AG10803 (cell line): ENCODE results near the gene CDC42.

ENCODE experiments used
- DNase-seq: peaks from one replicate; pipeline ENCODE4 v3.0.0; 2010; ENCODE audit warnings: low read depth
- H3K4me3 ChIP-seq: 2 replicates; pipeline ENCODE4 v1.5.1; 2011; ENCODE audit warnings: mild to moderate bottlenecking, low read length, control low read depth
- TF ChIP-seq, protein P1 (sequence below): conservative IDR thresholded peaks from 2 replicates; pipeline ENCODE4 v1.5.1; 2011; ENCODE audit warnings: mild to moderate bottlenecking, low read length, control low read depth, inconsistent platforms

Gene CDC42

DNA sequence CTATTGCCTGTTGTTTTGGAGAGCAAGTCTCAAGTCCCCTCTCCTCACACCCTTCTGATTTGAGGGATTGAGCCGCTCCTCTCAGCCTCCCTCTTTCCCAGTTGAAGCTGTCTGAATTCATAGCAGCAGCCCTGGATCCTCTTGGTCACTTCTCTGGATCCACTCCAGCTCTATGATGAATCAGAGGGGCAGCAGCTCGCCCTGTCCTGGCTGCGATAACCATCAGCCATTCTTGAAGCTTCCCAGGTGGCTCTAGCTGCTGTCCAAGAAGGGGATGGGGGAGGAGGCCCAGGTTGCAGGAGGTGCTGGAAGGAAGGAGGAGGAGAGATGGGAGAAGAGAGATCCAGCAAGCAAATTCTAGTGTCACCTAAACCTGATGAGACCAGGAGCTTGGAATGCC lies 59.1 kb downstream of the CDC42 start:
- peak; percentile 37 for DNase-seq
- TF ChIP-seq, protein P1, sequence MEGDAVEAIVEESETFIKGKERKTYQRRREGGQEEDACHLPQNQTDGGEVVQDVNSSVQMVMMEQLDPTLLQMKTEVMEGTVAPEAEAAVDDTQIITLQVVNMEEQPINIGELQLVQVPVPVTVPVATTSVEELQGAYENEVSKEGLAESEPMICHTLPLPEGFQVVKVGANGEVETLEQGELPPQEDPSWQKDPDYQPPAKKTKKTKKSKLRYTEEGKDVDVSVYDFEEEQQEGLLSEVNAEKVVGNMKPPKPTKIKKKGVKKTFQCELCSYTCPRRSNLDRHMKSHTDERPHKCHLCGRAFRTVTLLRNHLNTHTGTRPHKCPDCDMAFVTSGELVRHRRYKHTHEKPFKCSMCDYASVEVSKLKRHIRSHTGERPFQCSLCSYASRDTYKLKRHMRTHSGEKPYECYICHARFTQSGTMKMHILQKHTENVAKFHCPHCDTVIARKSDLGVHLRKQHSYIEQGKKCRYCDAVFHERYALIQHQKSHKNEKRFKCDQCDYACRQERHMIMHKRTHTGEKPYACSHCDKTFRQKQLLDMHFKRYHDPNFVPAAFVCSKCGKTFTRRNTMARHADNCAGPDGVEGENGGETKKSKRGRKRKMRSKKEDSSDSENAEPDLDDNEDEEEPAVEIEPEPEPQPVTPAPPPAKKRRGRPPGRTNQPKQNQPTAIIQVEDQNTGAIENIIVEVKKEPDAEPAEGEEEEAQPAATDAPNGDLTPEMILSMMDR: no peak
- no peak overlapping the region for H3K4me3 ChIP-seq

DNA sequence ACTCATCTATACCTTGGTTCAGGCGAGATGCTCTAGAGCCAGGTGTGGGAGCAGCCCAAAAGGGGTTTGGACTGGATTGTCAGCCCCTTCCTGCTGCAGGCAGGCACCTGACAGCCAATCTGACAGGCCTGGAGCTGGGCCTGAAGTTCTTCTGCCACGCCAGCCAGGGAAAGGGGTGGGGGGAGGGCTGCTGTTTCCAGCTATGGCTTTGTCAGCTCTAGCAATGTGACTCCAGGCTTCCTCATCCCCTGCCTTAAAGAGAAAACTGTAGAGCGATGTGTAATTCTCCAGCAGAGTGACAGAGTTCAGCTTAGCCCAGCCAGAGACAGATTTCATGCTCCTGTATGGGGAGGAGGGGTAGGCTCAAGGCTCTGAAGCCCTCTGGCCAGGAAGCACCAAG lies 60.0 kb downstream of the CDC42 start:
- no peak for DNase-seq
- H3K4me3 ChIP-seq: no peak overlapping the region
- TF ChIP-seq, protein P1: no peak

DNA sequence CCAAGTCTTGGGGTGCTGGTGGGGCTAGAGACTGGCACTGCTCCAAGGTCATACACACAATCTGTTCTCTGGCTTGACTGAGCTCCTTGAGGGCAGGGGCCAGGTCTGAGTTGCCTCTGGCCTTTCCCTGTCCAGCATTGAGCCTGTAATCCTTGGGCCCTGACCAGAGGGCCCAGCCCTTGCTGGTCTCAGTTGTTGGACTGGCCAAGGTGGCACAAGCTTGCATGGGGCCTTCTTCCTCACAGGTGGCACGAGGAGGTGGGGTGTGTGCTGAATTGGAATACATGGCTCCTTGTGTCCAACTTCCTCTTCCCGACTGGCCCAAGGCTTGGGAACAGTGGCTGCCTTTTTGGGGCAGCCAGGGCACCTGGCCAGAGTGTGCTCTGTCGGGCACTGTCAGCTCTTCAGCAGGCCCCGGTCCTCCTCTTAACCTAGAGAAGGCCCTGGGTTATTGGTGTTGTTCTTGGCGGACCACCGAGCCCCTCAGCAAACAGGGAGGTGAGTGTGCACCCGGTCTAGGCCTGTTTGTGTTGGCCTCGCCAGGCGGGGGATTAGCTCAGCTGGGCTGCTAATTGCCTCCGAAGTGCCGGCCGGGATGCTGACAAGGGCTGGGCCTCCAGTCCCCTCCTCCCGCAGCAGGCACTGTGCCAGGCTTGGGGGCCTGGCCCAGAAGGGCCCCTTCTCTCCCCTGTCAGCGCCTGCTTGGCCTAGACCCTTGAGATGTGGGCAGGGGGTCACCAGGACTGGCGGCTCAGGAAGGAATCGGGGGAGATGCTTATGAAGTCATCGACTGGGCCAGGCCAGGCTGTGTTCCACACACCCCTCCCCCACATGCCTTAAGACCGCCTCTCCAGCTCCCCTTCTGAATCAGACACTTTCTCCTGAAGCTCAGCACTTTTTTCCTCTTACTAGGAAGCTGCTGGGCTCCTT lies 61.8 kb downstream of the CDC42 start:
- H3K4me3 ChIP-seq: no peak overlapping the region
- TF ChIP-seq, protein P1: no peak
- DNase-seq: peak; percentile 50

DNA sequence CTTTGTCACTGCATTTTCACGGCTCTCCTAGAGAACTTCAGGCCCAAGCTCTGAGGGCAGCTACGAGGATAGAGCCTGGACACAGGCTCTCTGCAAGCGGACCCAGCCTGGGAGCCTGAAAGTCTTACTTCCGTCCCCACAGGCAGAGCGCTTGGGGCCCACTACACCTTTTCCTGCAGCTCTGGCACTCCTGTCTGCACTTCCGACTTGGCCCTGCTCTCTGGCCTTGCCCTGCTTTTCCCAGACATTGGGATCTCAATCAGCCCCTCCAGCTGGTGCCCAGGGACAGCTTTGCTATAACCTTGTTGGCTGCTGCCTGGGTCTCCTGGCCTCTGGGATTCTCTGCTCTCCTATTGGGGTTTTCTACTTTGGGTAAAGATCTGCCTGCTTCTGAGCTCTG lies 62.8 kb downstream of the CDC42 start:
- TF ChIP-seq, protein P1: no peak
- DNase-seq: no peak
- no peak overlapping the region for H3K4me3 ChIP-seq

DNA sequence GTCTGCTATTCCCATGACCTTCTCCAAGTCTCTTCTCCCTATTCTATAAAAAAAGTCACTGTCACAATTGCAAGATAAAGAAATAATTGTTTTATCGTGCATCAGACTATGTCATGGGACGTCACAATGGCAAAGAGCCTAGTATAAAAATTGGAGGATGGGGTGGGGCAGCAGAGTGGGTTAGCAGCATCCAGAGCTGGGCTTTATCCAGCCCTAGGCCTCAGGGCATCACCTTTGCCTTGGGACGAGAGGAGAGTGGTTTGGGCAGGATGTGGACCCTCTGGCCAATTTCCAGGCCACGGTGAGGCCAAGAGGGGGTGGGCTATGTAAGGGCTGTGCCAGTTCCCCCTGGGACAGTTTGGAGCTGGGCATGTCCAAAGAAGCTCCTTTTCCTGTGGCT lies 64.7 kb downstream of the CDC42 start:
- DNase-seq: no peak
- TF ChIP-seq, protein P1: no peak
- no peak overlapping the region for H3K4me3 ChIP-seq

DNA sequence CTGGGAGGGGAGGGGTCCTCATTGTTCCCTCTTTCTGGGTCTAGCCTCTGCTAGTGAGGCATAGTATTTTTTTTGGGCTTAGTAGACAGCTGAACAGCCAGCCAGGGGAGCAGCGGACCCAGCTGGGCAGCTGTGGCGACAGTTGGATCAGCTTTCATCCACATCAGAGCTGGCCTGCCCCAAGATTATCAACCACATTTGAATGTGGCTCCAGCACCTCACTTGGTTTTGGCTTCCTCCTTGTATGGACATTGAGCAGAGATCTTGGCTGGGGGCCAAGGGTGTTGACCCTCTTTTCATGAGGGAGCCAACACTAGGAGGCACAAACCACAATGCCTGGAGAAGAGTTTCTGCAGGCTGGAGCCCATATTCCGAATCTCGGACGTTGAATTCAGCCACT lies 65.3 kb downstream of the CDC42 start:
- DNase-seq: no peak
- H3K4me3 ChIP-seq: no peak overlapping the region
- TF ChIP-seq, protein P1: no peak

DNA sequence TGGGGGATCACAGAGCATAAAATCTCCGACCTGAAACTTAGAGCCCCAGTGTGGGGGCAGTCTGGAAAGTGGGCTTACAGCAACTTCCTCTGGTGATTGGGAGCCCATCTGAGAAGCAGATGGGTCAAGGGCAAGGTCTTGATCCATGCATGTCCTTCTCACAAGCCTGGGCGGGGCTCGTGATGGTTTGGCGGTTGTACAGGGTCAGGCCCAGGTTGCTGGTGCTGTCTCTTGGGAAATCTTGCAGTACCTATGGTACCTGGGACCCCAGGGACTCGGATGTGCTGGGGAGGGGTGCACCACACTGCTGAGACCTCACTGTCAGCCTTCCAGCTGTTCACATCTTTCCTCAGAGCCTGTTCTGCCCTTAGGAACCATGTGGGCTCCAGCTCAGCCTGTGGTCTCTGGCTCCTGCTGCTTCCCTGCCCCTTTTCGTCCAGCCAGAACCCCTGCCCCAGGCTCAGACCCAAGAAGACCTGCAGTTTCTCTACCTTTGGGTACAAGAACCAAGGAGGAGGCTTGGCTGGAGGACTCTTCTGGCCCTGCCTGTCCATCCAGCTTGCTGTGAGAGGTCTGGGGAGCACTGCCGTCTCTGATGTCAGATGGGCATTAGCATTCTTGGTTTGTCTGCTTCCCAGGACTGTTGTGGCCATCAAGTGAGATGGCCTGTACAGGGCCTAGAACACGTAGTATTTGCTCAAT lies 65.9 kb downstream of the CDC42 start:
- DNase-seq: no peak
- no peak overlapping the region for H3K4me3 ChIP-seq
- TF ChIP-seq, protein P1: no peak
